COLO668 (cell line): ENCODE results near the gene MT3.
A peak's percentile ranks its signal among the peaks of the same experiment; 100 is the strongest.
"Not testable (repeated sequence)": the region's sequence is repeated elsewhere in the genome, so short reads cannot be mapped to it uniquely, and the experiment has no call there.

Experiments used
- DNase-seq: peaks from one replicate; lab custom pipeline; 2025; ENCODE audit not compliant: unreplicated experiment; lab: John Stamatoyannopoulos, UW

MT3 gene

DNA sequence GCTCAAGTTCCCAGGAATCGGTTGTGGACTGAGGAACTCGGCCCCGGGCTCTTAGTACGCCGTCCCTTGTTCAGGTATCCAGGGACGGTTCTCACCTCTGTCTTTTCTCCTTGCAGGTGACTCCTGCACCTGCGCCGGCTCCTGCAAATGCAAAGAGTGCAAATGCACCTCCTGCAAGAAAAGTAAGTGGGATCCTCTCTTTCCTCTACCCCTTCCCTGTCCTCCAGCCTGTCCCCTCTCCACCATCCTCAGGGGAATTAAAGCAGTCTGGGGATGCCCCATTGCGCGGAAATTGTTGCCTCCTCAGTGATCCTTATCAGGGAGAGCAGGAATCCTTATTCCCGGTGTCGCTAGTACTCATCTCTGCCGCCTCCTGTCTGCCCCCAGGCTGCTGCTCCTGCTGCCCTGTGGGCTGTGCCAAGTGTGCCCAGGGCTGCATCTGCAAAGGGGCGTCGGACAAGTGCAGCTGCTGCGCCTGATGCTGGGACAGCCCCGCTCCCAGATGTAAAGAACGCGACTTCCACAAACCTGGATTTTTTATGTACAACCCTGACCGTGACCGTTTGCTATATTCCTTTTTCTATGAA is 19.6 kb downstream of the MT3 start:
- no peak for DNase-seq

DNA sequence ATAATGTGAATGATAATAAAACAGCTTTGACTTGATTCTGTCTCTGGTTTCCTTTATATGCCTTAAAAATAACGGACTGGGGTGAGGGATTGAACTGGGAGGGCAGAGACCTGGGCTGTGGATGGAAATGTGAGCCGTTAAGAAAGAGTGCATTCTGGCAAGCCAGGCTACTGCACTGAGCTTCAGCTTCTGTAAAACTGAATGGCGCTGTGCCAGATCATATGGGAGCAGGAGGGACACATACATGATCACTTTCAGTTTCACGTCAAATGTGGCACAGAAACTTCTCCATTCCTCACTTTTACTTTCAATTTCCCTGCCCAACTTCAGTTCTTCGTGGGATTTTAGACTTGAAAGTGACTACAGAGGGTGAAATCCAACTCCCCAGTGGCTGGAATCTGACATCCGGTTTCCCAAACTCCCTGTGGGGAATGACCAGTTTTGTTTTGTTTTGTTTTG is 20.2 kb downstream of the MT3 start:
- DNase-seq, result peak; percentile 17

GRCh38 chr16:56610017-56610608 is 20.8 kb downstream of the MT3 start:
- no peak for DNase-seq

DNA sequence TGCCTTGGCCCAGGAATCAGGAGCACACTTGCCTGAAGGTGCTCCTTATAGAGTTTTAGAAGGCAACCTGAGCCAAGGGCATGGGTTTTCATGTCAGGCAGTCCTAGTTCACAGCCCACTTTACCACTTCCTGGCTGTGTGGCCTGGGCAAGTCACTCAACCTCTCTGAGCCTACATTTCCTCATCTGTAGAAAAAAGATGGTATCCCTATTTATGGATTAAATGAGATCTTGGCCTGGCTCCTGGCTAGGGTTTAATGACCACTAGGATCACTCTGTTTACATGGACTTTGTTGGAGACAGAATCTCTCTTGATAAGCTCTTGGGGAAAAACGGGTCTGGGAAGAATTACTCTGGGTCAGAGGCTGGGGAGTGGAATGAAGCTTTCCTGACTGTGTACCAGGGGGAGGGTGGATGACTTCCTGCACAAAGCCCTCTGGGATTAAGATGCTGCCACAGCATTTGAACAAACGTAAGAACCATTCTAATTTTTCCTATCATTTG is 21.3 kb downstream of the MT3 start:
- DNase-seq, result no peak

DNA sequence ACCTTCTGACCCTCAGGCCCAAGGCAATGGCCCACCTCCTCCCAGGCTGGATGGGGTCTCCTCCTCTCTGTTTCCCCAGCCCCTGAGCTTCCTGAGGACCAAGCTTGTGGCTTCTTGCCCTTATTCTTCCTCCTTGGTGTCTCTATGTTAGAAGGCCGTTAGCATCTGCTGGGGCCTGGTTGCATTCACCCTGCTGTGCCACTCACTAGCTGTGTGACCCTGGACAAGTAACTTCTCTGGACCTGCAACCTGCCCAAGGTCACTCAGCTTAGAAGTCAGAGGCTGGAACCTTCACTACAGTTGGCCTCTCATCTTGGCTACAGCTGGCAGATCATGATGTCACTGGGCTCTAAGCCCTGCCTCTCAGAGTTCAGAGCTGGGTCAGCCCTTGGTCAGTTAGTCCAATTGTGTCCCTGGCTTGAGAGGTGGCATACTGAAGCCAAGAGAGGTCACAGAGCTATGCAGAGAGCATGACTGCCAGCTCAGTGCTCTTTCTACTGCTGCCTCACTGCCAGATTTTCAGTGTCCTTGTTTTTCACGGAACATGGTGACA is 22.0 kb downstream of the MT3 start:
- DNase-seq, result no peak

GRCh38 chr16:56613706-56614105 is 24.4 kb downstream of the MT3 start:
- DNase-seq, result no peak

- DNase-seq, result no peak
These were observed 25.2 kb downstream of the MT3 start for GRCh38 chr16:56614549-56614991.

- no peak for DNase-seq
These were observed 26.0 kb downstream of the MT3 start for GRCh38 chr16:56615353-56615752.

DNA sequence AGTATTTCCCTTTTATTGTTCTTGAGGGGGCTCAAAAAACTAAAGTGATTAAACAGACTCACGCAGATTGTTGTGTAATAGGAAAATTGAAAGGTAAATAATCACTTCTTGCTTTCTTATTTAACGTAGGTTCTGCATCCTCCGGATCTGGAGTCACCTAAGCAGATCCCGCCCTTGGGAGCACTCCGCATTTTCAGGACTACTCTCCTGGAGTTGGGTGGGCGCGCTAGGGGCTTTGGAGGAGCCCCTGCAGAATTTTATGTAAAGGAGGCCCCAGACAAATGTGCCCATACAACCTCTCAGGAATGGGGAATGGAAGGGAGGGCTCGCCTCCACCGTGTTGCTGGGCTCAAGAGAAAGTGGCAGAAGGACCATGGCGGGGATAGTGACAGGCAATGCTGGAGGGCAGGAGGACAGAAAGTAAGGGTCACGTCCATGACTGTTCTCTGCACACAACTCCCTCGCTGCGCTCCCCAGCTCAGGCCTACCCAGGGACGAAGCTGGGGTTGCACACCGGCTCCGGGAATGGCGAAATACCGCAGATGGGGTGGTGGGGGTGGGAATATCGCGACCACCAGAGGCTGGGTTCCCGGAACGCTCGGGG is 27.4 kb downstream of the MT3 start:
- DNase-seq, result no peak

- peak; percentile 36 for DNase-seq
These were observed 28.1 kb downstream of the MT3 start for GRCh38 chr16:56617212-56618085.

GRCh38 chr16:56618138-56618537 is 28.8 kb downstream of the MT3 start:
- DNase-seq, result no peak

DNA sequence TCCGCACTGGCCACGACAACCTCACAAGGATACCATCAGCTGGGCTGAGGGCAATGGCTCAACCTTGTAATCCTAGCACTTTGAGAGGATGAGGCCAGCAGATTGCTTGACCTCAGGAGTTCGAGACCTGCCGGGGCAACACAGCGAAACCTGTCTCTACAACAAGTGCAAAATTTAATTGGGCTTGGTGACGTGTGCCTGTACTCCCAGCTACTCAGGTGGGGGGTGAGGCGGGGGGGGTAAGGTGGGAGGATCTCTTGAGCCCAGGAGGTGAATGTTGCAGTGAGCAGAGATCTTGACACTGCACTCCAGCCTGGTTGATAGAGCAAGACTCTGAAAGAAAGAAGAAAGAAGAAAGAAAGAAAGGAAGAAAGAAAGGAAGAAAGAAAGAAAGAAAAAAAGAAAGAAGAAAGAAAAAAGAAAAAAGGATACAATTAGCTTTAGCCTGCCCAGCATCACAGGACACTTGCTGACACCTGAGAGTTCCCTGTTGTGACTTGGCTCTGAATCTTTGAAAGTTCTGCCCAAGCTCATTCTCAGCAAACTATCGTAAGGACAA is 31.1 kb downstream of the MT3 start:
- DNase-seq, result no peak

- not testable (repeated sequence) for DNase-seq
These were observed 32.5 kb downstream of the MT3 start for GRCh38 chr16:56621665-56622445.

DNA sequence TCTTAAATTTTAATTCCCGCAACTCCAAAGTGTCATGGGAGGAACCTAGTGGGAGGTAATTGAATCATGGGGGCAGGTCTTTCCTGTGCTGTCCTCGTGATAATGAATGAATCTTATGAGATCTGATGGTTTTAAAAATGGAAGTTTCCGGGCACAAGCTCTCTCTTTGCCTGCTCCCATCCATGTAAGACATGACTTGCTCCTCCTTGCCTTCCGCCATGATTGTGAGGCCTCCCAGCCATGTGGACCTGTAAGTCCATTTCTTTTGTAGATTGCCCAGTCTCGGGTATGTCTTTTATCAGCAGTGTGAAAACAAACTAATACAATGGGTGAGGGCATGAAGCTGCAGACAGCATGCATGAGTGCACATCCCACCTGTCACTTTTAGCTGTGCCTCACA is 33.9 kb downstream of the MT3 start:
- not testable (repeated sequence) for DNase-seq

DNA sequence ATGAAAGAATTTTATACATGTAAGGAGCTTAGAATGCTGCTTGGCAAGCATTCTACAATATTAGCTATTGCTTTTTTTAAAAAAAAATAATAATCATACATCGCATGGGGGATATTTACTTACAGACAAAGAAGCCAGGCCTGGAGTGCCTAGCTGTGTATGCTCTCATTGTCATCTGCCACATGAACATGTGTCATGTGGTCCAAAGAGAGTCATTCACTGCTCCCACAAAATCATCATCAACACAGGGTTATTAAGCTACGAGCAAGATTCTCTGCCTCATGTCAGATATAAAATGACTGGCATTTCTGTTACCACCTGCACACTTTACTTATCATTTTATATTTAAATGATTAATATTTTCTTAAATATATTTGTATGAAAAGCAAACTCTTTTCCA is 34.3 kb downstream of the MT3 start:
- no peak for DNase-seq

DNA sequence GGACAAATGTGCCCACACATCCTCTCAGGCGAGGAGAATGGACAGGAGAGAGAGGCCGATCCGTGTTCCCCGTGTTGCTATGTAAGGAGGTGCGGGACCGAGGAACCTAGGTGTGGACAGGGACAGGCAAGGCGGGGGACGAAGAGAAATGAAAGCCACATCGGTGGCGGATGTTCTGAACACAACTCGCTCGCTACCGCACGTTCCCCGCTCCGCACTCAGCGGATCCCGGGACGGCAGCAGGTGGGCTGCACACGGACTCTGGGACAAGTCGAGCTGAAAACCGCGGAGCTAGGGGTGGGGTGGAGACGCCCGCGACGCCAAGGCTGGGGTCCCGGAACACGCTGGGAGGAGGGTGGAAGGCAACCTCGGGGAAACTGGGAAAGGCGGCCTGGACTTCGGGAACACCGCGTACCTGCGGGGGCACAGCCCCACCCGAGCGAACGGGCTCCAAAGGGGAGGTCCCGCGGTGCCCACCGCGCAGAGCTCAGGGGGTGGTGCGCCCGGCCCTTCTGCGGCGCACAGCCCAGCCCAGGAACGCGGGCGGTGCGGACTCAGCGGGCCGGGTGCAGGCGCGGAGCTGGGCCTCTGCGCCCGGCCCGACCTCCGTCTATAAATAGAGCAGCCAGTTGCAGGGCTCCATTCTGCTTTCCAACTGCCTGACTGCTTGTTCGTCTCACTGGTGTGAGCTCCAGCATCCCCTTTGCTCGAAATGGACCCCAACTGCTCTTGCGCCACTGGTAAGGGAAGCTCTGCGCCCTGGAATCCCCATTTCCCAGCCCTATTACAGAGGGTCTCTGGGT is 36.0 kb downstream of the MT3 start, which contains the start of gene MT1E:
Gene MT1E (plus strand): TSS at position 642 of the 803 bp plus-strand sequence. CDS start 71 bp downstream, at position 713.
- DNase-seq, result peak; percentile 16

DNA sequence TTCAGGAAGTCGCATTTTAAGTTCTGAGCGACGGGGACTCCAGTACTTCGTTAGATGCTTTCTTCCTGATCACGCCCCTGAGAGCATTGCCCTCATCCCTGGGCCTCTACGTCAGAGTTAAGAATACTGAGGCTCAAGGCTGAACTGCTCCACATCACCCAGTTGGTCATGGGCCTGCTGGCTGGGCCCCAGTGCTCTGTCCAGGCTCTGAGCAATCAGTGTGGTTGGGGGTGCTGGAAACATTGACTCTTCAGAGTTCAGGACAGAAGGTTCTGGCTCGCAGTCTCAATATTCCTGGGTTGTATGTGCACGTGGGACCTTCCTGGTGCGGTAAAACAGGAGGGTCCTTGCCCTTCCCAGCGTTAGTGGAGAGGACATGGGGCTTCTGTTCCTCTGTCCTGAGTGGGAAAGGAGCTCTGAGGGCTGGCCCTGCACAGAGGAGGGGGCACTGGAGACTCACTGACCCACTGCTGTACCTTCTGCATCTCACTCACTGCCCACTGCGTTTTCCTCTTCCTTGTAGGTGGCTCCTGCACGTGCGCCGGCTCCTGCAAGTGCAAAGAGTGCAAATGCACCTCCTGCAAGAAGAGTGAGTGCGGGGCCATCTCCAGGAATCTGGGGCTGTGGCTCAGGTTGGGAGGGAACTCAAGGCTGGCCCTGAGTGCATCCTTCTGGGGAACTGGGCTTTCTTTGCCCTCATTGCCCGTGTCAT is 36.8 kb downstream of the MT3 start:
- no peak for DNase-seq

DNA sequence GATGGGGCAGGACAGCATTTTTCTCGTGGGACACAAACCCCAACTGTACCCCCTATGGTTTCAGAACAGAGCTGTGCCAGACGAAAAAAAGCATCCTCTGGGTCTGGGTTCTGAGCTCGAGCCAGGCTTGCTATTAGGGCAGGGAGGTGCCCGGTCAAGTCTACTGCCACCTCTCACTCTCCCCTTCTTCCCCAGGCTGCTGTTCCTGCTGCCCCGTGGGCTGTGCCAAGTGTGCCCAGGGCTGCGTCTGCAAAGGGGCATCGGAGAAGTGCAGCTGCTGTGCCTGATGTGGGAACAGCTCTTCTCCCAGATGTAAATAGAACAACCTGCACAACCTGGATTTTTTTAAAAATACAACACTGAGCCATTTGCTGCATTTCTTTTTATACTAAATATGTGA is 37.4 kb downstream of the MT3 start:
- no peak for DNase-seq
